GM19351 (cell line): ENCODE data around the gene CERKL.
"Not testable (repeated sequence)": the region's sequence is repeated elsewhere in the genome, so short reads cannot be mapped to it uniquely, and the experiment has no call there.

Source experiments
- ATAC-seq: cut with Tn5 transposase; IDR thresholded peaks from one replicate; pipeline ENCODE4 v1.9.1; 2021; ENCODE audit warnings: mild to moderate bottlenecking, moderate library complexity; ENCODE audit not compliant: unreplicated experiment

CERKL gene, protein sequence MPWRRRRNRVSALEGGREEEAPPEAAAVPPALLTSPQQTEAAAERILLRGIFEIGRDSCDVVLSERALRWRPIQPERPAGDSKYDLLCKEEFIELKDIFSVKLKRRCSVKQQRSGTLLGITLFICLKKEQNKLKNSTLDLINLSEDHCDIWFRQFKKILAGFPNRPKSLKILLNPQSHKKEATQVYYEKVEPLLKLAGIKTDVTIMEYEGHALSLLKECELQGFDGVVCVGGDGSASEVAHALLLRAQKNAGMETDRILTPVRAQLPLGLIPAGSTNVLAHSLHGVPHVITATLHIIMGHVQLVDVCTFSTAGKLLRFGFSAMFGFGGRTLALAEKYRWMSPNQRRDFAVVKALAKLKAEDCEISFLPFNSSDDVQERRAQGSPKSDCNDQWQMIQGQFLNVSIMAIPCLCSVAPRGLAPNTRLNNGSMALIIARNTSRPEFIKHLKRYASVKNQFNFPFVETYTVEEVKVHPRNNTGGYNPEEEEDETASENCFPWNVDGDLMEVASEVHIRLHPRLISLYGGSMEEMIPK

DNA sequence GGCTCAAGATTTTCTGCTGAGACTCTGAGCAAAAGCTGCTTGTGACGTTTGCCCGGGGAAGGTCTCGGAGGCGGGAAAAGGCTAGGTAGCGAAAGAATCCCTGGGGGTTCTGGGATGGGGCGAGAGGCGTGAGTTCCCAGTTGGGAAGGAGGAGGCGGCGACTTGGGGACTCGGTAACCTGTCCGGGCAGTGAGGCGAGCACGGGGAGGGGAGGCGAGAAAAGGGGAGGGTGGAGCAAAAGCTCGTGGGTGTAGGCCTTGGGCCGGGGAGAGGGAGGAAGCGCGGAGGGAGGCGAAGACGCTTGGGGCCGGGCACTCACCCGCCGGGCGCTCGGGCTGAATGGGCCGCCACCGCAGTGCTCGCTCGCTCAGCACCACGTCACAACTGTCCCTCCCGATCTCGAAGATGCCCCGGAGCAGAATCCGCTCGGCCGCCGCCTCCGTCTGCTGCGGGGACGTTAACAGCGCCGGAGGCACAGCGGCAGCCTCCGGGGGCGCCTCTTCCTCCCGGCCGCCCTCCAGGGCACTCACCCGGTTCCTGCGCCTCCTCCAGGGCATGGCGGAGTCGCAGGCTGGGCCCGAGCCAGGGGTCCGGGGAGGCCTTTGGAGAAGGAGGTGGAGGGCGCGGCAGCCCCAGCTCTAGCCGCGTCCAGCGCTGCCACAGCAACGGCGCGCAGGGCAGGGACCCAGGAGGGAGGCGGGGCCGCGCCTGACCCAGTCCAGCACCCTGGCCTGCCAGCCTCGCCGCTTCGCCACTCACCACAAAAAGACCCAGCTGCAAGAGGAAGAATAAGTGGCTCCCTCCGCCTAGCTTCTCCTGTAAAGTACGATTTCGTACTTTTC, at the start of gene CERKL:
TSS of gene CERKL (minus strand) at position 656 of the 842 bp plus-strand sequence. CDS start at position 557, 99 bp downstream.
- peak; percentile 91 for ATAC-seq

GRCh38 chr2:181702519-181702918, 45.6 kb upstream of the CERKL start:
- ATAC-seq, result not testable (repeated sequence)

DNA sequence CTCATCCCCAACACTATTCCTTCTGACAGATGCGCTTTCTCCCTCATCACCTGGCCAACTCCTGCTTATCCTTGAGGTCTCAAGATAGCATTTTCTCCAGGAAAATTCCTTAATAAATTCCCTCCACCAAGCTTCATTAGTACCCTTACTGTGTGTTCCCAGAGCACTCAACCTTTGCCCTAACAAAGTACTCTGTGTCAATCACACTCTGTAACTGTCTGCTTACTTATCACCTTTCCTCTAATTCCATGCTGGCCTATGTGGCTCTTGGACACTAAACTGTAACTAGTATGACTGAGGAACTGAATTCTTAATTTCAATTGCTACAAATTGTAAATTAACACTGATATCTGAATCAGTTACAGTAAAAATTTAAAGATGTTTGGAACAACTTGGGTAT, 41.3 kb upstream of the CERKL start:
- ATAC-seq, result no peak

- peak; percentile 86 for ATAC-seq
Measured at GRCh38 chr2:181697571-181697970, 40.7 kb upstream of the CERKL start.

DNA sequence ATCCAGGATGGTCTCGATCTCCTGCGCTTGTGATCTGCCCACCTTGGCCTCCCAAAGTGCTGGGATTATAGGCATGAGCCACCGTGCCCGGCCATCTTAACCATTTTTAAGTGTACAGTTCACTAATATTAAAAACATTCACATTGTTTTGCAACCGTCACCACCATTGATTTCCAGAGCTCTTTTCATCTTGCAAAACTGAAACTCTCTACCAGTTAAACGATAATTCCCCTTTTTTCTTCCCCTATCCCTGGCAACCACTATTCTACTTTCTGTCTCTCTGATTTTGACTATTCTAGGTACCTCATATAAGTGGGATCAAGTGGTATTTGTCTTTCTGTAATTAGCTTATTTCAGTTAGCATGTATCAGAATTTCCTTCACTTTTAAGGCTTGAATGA, 40.2 kb upstream of the CERKL start:
- ATAC-seq, result no peak

GRCh38 chr2:181694271-181694670, 37.4 kb upstream of the CERKL start:
- no peak for ATAC-seq

- ATAC-seq, result no peak
Measured at GRCh38 chr2:181690860-181691259, 34.0 kb upstream of the CERKL start.

- ATAC-seq, result no peak
Measured at GRCh38 chr2:181686576-181687185, 29.8 kb upstream of the CERKL start.

- no peak for ATAC-seq
Measured at GRCh38 chr2:181685150-181685688, 28.3 kb upstream of the CERKL start.

- ATAC-seq, result no peak
Measured at GRCh38 chr2:181684454-181685149, 27.7 kb upstream of the CERKL start.

GRCh38 chr2:181683518-181684453, 26.9 kb upstream of the CERKL start:
- no peak for ATAC-seq

GRCh38 chr2:181682795-181683517, 26.1 kb upstream of the CERKL start:
- ATAC-seq, result no peak

DNA sequence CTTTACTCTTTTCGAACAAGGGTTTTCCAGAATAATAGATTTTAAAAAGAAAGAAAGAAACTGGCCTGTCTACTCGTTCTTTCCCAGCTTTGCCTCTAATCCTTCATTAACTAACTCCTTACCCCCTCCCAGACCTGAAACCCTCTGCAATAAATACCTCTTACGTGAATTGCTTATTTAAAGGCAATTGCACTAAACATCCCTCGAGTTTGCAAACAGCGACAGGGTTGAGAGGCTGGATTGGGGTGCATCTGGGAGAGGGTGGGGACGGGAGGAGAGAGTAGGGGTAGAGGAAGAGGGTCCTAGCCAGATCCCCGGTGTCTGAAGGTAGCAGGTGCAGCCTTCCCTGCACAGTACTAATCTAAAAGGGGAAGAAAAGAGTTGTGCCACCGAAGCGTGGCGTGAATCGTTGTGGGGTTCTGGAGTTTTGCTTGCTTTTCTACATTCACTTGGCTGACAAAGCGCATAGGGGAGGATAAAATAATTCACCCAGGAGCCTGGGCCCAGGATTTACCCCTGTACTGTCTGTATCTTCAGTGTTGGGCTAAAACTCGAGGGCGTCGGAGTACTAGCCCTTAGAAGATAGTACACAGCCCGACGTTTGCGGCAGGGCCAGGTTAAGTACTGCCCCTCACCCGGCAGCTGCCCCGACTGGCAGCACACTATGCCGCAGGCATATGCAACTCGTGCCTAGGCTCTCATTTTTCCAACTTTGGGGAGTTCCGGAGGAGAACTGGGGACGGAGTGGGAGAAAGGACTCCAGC, 25.3 kb upstream of the CERKL start:
- ATAC-seq, result no peak

- no peak for ATAC-seq
Measured at GRCh38 chr2:181680937-181681811, 24.3 kb upstream of the CERKL start.

GRCh38 chr2:181680055-181680936, 23.4 kb upstream of the CERKL start, which contains the start of gene NEUROD1:
Gene NEUROD1 (minus strand): TSS chr2:181680517. CDS start chr2:181678860, 1,657 bp downstream.
- ATAC-seq, result peak; percentile 45

DNA sequence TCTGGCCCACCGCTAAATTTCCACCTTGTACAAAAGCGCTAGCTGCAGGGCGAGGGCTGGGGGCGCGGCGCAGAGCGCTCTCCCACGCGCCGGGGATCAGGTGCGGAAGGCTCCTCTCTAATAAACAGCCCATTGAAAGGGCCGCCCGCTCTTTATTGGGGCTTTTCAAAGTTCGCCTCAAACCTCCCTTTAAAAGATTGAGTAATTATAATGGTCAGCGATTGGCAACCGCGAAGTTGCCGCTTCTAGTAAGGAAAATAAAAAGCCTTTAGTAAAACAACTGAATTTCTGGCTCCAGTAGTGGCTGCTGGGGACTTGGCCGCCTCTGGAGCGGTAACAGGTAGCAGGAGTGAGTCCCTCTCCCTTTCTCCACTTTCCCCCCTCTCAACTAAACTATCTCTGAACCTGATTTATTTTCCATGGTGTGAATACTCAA, 22.7 kb upstream of the CERKL start:
- no peak for ATAC-seq
